GM12892 (cell line): ENCODE measurements around the gene ANKS1A.

Experiments used
- DNase-seq: peaks from one replicate; pipeline ENCODE4 v3.0.0; 2011; ENCODE audit not compliant: insufficient read length
- FAIRE-seq: peaks from 2 replicates; lab custom pipeline; 2011; peaks lifted over from hg19 to GRCh38; lab: Jason Lieb, UNC
- POLR2A ChIP-seq: IDR thresholded peaks from 2 replicates; pipeline ENCODE4 v1.6.1; 2011; ENCODE audit warnings: low read depth, low read length, control low read depth
- POLR2AphosphoS5 ChIP-seq: IDR thresholded peaks from 2 replicates; pipeline ENCODE4 v1.6.1; 2011; ENCODE audit warnings: low read depth, low read length, control low read depth
- TAF1 ChIP-seq: IDR thresholded peaks from 2 replicates; pipeline ENCODE4 v1.6.1; 2011; ENCODE audit warnings: low read depth, mild to moderate bottlenecking, control low read depth, low read length, borderline replicate concordance

Gene ANKS1A

DNA sequence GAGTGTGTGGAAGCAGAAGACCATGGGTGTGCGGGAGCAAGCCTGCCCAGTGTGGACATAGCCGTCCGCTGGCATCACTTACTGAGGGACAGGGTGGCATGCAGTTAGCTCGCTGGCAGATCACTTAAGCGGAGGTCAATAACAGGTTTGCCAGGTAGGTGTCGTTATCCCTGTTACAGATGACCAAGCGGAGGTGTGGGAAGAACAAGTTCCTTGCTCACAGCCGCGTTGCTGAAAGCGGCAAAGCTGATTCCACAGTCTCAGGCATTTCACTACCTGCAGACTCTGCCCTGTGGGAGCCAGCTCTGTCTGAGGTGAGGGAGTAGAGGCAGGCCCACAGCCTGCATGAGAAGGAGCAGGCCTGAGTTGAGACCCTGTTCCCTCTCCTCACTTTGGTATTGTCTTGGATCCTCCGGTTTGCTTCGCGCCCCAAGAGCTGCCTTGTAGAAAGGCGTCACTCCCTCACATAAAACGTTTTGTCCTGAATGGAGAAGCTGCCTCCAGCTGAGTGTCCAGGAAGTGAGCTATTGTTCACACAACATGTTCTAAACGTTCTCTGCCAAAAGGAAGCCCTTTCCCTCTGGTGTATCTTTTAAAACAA, 155.2 kb downstream of the ANKS1A start:
- TF ChIP-seq POLR2A = no peak
- DNase-seq (no peak), FAIRE-seq (no peak)

DNA sequence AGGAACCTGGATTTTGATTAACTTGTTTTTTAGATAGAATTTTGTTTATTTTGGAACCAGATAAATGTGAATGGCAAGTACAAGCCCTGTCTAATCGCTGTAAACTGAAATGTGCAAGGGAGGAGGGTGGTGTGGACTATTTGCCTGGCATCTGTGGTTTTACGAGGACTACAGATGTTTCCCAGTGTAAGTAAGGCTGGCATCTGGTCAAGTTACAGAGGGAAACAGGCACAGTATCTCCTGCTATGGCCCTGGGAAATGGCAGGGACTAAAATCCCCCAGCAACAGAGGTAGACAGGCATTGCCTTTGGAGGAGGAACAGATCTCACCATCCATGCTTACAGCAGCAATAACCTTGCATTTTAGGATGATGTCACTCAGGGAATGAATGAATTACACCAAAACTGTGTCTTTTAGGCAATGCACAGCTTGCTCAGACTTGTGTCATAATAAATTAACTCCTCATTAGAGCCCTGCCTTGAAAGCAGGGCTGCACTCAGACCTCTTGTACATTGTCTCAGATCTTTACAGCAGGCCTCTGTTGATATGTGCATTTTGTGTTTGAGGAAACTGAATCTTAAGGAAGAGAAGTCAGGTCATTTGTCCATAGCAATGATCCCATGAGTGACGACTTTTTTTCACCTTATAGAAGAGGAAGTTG, 155.8 kb downstream of the ANKS1A start:
- FAIRE-seq (no peak), DNase-seq (no peak)
- TF ChIP-seq TAF1 (no peak), POLR2A (no peak), POLR2AphosphoS5 (no peak)

DNA sequence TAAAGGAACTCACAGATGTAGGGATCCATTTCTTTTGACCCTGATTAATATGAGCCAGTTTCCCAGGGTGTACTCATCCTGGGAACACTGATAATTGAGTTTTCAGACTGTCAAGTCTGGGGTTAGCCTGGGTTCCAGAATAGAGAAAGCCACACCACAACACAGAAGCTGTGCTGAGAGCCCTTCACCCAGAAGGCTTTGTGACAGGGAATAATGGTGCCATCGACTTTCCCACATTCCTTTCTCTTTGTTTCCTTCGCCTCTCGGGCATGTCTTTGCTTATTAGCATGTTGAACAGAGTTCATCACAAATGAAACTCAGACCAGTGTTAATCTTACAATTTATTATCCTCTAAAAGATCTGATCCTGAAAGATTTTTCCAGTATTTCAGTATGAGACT, 157.0 kb downstream of the ANKS1A start:
- FAIRE-seq = no peak
- TF ChIP-seq TAF1 (no peak), POLR2A (no peak), POLR2AphosphoS5 (no peak)
- DNase-seq = no peak

DNA sequence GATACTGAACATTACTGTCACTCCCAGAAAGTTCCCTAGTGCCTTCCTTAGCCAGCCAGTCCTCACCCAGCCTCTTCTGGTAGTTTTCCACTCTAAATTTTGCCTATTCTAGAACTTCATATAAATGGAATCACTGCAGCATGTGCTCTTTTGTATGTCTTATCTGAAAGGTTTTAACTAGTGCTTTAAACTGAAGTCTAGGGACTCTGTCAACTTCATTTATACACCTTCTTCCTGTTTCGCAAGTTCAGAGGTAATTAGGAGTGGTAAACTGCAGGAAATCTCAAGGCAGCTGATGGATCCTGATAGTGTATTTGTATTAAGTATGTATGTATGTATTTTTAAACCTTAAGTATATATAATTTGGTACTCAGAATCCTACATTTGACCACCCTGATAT, 157.8 kb downstream of the ANKS1A start:
- no peak for DNase-seq
- TF ChIP-seq POLR2A = no peak
- TF ChIP-seq POLR2AphosphoS5 = no peak
- no peak for TF ChIP-seq TAF1
- FAIRE-seq = no peak

DNA sequence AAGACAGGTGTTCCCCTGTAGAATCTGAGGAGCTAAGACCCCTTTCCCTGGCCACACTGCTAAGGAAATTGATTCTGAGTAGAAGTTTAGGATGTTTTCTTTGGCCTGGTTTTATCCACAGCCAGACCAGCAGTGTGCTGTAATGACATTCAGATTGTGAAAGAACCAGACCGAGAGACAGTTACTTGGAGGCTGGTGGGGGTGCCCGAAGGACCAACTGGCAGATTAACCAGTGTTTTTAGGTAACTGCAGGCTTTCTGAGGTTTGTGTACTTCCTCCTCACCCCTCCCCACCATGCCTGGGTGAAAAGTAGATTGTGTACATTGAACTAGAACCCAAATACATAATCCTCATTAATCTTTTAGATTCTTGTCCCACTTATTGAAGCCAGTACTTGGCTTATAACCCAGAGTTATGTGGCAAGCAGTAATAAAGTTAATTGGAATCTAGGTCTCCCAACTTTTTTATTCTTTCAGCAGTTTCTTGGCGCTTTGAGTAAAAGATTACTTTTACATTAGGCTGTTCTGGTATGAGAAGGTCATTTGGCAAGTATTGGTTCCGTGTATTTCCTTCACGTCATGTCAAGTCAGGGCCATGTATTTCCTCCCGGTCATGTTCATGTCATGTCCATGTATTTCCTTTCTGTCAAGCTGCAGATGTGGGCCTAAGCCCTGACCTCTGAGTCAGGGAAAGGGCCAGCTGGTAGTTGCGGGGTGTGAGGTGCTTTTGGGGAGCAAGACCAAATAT, 158.4 kb downstream of the ANKS1A start:
- FAIRE-seq = no peak
- no peak for TF ChIP-seq POLR2AphosphoS5
- no peak for DNase-seq

DNA sequence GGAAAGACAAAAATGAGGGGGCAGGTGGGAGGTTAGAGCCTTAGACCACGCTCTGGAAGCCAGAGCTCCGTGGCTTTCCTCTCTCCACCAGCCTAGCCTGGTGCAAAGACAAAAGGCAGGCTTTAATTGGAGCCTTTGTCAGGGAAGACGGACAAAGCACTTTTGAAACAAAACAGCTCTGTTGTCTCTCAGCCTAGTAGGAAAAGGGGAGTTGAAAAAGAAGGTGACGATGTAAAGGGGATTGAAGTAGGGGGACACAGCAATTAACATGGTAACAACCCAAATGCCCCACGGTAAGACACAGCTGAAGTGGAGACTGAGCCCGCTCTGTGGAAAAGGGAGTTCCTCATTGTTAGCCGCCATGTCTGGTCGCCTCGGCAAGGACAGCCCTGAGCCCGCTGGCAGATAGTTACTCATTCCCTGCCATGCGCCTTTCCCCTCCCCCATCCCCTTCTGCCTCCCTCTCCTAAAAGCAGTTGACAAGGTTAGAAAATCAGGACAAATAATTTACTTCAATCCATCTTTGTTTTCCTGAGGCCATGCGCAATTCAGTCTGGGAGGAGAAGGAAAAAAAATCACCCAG, 159.1 kb downstream of the ANKS1A start:
- DNase-seq = no peak
- FAIRE-seq = no peak
- TF ChIP-seq POLR2A (no peak), TAF1 (no peak), POLR2AphosphoS5 (no peak)

DNA sequence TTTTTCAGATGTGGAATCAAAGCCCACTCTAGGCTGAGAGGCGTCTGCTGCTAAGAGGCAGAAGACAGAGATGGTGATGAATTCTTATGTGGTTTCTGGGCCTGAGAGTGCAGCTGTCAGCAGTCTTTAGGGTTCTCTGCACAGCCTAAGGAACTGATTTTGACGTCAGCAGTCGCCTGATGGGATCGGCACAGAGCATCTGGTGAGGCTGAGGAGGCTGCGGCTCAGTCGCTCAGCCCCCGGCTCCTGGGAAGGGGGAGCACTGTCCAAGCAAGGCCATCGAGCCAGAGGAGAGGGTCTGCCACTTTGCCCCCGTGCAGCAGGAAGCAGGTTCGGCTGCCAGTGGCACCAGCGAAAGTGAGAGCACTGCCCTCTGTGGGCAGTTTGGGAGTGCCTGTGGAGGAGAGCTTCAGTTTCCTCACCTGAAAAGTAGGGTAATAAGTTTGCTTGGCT, 159.6 kb downstream of the ANKS1A start:
- TF ChIP-seq POLR2A (no peak), TAF1 (no peak), POLR2AphosphoS5 (no peak)
- no peak for FAIRE-seq
- no peak for DNase-seq

DNA sequence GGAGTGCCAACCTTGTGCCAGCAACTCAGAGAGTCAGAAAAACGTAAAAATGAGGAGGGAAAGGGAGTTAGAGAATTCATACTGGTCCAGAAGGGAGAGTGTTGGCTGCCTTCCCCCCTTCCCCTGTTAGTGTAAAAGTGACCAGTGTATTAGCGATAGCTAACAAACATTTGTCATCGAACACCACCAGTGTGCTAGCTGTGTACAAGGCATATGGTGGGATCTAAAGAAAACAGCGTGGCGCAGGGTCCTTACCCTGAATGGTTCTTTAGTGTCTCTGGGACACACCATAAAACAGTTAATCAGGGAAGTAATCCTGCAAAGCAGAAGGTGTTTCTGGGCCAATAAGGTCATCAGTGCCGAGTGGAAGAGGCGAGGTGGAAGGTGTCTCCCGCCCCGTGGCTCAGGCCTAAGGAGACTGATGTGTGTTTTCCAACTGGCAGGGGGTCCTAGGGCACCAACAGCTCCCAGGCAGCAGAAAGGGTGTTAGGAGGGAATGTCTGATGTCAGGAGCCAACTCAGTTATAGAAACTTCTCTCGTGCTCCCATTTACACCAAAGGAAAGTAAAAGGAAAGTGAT, 160.2 kb downstream of the ANKS1A start:
- no peak for FAIRE-seq
- DNase-seq = no peak
- no peak for TF ChIP-seq POLR2A
- TF ChIP-seq POLR2AphosphoS5 = no peak
- no peak for TF ChIP-seq TAF1

DNA sequence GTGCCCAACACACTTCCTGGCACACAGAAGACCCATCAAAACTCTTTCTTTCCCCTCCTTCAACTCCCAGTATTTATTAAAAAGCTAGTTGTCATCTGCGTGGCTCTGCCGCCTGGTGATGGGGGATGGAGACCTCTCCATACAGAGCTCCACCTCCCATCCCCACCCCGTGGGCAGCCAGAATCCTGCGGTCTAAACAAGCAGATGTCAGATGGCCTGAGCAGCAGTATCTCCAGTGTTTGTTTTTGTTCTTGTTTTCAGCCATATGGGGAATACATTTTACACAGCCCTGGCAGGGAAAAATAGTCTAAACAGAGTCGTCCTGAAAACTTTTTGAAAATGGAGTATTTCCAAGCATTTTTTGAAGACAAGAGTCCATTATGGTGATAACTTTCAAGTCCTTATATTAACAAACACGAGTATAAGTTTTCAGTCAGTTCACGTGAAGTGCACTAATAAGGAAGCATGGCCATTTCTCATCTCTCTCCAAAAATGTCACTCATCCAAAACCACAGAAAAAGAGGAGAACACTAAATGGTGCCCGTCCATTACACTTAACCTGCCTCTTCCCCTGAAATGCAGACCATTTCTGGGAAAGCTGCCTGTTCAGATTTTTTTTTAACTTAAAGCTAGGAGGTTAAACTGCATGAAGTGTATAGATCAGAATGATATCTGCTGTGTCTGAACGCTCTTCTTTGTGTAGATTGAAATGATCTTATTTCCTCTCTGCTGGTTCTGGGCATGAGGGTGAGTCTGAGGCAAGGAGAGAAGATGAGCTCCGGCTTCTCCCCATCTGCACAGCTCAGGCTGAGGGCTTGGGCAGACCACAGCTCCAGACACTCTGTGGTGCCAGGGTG, 161.1 kb downstream of the ANKS1A start:
- DNase-seq (no peak), FAIRE-seq (no peak)
- TF ChIP-seq POLR2AphosphoS5 = no peak
- no peak for TF ChIP-seq TAF1
- no peak for TF ChIP-seq POLR2A

DNA sequence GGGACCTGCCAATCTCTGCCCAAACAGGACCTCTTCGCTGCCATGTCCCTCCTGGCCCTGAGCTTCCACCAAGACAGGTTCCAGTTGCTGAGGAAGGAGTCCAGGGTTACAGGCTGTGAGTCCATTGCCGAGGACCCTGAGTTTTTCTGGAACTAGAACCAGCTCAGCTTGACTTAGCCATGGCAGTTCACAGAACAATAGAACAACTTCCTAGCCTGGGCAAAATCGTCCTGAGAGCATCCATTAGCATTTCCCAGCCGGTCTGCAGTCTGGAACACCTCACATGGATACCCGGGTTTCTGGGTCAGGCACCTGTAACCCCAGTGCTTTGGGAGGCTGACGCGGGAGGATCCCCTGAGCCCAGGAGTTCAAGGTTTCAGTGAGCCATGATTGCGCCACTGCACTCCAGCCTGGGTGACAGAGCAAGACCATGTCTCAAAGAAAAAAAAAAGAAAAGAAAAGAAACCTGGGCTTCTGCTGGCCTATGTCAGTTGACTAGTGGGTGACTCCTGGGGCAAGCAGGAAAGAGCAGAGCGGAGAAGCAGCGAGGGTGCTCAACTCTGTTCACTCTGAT, 161.8 kb downstream of the ANKS1A start:
- DNase-seq (no peak), FAIRE-seq (no peak)

DNA sequence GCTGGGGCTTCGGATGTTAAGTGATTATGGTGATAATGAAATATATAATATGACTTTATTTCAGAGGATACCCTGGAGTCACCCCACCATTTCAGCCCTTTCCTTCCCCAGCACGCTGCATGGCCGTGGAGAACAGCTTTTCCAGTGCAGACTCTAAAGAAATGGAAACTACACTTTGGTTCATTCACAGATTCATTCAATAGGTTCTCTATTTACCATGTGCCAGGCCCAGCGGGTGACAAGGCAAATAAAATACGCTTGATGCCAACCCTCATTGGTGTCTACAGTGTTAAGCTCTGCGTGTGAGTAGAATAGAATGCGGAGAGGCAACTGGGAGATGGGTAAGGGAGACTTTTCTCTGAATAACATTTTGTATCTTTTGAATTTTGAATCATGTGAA, 162.3 kb downstream of the ANKS1A start:
- no peak for TF ChIP-seq POLR2AphosphoS5
- no peak for TF ChIP-seq TAF1
- no peak for TF ChIP-seq POLR2A
- FAIRE-seq (no peak), DNase-seq (no peak)

More for the DNA sequence above, 161.8 kb downstream of the ANKS1A start:
- TF ChIP-seq POLR2A = no peak
- TF ChIP-seq TAF1 = no peak
